Uterus (tissue), 4 donors: ENCODE results near the gene BPTF. TPM values are rescaled to one million over a fixed set of nuclear protein-coding genes. Genes with fewer than 3 reads are reported as not detected.

ENCODE experiments used
- DNase-seq, 2 donors: peaks; one replicate each; pipeline ENCODE4 v3.0.0-alpha.2; 2019 to 2020
- H3K27ac ChIP-seq, 2 donors: fragments of 200-600 bp; sonication (generic); 1 replicate in 1 of 2; 2 replicates in 1 of 2; pipeline ENCODE4 v1.5.1; 2016 to 2018
- H3K27me3 ChIP-seq, 2 donors: fragments of 200-600 bp; sonication (generic); one replicate each; pipeline ENCODE4 v1.5.1; 2018 to 2019; ENCODE audit warnings: control low read depth in 1 of 2
- H3K36me3 ChIP-seq, 2 donors: fragments of 200-600 bp; sonication (generic); one replicate each; pipeline ENCODE4 v1.5.1; 2019; ENCODE audit warnings: control low read depth in 1 of 2
- H3K4me1 ChIP-seq, 2 donors: fragments of 200-600 bp; sonication (generic); one replicate each; pipeline ENCODE4 v1.5.1; 2018 to 2019; ENCODE audit warnings: control low read depth in 1 of 2
- H3K4me3 ChIP-seq, 2 donors: fragments of 200-600 bp; sonication (generic); 1 replicate in 1 of 2; 2 replicates in 1 of 2; pipeline ENCODE4 v1.5.1; 2018 to 2019; ENCODE audit warnings: mild to moderate bottlenecking in 1 of 2
- H3K9me3 ChIP-seq, 2 donors: fragments of 200-600 bp; sonication (generic); one replicate each; pipeline ENCODE4 v1.5.1; 2019; ENCODE audit warnings: control low read depth in 1 of 2
- POLR2A ChIP-seq, 2 donors: fragments of 450-650 bp; IDR thresholded peaks; one replicate each; pipeline ENCODE4 v1.6.1; 2016; ENCODE audit warnings: antibody characterized with exemption in 2 of 2, mild to moderate bottlenecking in 1 of 2, moderate library complexity in 1 of 2
- intact Hi-C: fragments of 100-400 bp; cut with DNase I; formaldehyde crosslinking; loops from one replicate; pipeline ENCODE4 v1.15.1; 2023; ENCODE audit warnings: low total_unique reads
- total RNA-seq, 4 donors: library from RNA; depleted of rRNA in 3 of 4; stranded (reverse); fragments of >200 nt in 3 of 4; gene quantifications; one replicate each; pipeline versions ENCODE4 v1.1.0 to v1.2.4, GENCODE V29; 2014 to 2023
- TF ChIP-seq, protein P1 (sequence below), 4 experiments: fragments of 200-600 bp in 2 of 4; fragments of 450-650 bp in 2 of 4; sonication (generic) in 2 of 4; IDR thresholded peaks; one replicate each; pipeline ENCODE4 v1.5.1; 2016 to 2019; ENCODE audit warnings: antibody characterized with exemption in 4 of 4, mild to moderate bottlenecking in 2 of 4, moderate library complexity in 1 of 4
- donor health status: DM: yes; HTN: yes; CAD: no.

BPTF gene
- total RNA-seq, 4 donors from 2014 or later = 67.6 to 183 (median 117) TPM

DNA sequence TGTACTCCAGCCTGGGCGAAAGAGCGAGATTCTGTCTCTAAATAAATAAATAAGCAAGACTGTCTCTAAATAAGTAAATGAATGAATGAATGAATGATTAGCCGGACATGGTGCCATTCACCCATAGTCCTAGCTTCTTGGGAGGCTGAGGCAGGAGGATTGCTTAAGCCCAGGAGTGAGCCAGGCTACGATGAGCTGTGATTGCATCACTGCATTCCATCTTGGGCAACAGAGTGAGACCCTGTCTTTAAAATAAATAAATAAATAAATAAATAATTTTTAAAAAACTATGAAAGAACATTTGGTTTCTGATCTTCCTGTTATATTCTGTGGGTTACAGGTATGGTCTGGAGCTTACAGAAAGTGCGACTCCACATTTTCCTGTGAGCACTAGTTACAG is 105.9 kb downstream of the BPTF start:
- H3K9me3 ChIP-seq = no peaks in the 10 kb centered on the region
- H3K27ac ChIP-seq = no peak overlapping the region
- no peak for TF ChIP-seq POLR2A (IDR thresholded peaks at IDR 0.05)
- TF ChIP-seq, protein P1, sequence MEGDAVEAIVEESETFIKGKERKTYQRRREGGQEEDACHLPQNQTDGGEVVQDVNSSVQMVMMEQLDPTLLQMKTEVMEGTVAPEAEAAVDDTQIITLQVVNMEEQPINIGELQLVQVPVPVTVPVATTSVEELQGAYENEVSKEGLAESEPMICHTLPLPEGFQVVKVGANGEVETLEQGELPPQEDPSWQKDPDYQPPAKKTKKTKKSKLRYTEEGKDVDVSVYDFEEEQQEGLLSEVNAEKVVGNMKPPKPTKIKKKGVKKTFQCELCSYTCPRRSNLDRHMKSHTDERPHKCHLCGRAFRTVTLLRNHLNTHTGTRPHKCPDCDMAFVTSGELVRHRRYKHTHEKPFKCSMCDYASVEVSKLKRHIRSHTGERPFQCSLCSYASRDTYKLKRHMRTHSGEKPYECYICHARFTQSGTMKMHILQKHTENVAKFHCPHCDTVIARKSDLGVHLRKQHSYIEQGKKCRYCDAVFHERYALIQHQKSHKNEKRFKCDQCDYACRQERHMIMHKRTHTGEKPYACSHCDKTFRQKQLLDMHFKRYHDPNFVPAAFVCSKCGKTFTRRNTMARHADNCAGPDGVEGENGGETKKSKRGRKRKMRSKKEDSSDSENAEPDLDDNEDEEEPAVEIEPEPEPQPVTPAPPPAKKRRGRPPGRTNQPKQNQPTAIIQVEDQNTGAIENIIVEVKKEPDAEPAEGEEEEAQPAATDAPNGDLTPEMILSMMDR (IDR thresholded peaks at IDR 0.05) = no peak
- H3K4me3 ChIP-seq = no peak overlapping the region
- no peaks in the 10 kb centered on the region for H3K36me3 ChIP-seq
- H3K27me3 ChIP-seq = no peaks in the 10 kb centered on the region
- no peaks in the 10 kb centered on the region for H3K4me1 ChIP-seq
- no peak for DNase-seq
- intact Hi-C loops = no loop called here

DNA sequence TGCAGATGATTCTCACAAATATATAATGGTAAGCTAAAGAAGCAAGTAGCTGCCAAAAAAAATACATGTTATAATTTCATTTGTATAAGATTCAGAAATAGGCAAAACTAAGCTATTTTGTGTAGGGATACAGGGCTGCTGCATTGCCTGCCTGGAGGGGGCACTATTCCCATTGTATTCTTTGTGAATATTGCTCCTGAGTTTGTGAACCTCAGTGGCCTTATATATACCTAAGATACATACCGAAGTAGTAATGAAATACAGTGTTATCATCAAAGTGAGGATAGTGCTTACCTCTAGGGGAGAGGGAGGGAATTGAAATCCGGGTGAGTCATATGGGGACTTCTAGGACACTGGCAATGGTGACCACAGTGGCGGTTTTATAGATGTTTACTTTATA is 117.5 kb downstream of the BPTF start:
- no peaks in the 10 kb centered on the region for H3K27me3 ChIP-seq
- no peak for TF ChIP-seq POLR2A (IDR thresholded peaks at IDR 0.05)
- TF ChIP-seq, protein P1 (IDR thresholded peaks at IDR 0.05) = peak in 2 of 4 experiments; percentile 8 to 26
- no peak for DNase-seq
- H3K4me1 ChIP-seq = no peaks in the 10 kb centered on the region
- intact Hi-C loops = no loop called here
- no peak overlapping the region for H3K27ac ChIP-seq
- no peak overlapping the region for H3K4me3 ChIP-seq
- H3K9me3 ChIP-seq = no peaks in the 10 kb centered on the region
- no peaks in the 10 kb centered on the region for H3K36me3 ChIP-seq

DNA sequence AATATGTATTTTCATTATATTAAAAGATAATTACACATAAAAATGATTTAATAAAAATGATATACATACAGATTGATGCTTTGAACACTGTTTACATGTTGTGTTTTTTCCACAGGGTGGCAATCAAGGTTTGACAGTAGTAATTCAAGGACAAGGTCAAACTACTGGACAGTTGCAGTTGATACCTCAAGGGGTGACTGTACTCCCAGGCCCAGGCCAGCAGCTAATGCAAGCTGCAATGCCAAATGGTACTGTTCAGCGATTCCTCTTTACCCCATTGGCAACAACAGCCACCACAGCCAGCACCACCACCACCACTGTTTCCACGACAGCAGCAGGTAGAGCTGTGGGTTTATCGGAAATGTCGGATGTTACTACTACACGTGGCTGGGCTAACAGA is 118.7 kb downstream of the BPTF start:
- Histone ChIP-seq H3K4me3 (no peak overlapping the region), H3K36me3 (no peaks in the 10 kb centered on the region), H3K9me3 (no peaks in the 10 kb centered on the region), H3K27ac (no peak overlapping the region), H3K27me3 (no peaks in the 10 kb centered on the region), H3K4me1 (no peaks in the 10 kb centered on the region)
- no peak for TF ChIP-seq POLR2A (IDR thresholded peaks at IDR 0.05)
- TF ChIP-seq, protein P1 (IDR thresholded peaks at IDR 0.05) = no peak
- no peak for DNase-seq
- intact Hi-C loops = no loop called here

DNA sequence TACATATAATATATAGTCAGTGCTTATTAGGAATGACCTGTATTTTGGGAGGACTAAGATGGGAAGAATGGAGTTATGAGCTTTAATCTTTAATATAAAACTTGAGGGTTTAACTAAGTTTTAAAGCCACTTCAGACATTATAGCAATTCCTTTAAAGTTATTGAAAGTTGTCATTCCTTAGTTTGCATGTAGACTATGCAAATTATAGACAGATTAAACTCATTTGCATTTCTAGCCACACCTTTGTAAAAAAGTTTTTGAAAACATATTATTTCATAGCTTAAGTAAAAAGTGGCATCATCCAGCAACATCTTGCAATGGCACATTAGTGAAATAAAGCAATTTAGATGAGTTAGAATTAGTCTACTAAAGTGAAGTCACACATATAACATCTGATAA is 121.2 kb downstream of the BPTF start:
- Histone ChIP-seq H3K4me1 (no peaks in the 10 kb centered on the region), H3K4me3 (no peak overlapping the region), H3K27me3 (no peaks in the 10 kb centered on the region), H3K27ac (no peak overlapping the region), H3K36me3 (no peaks in the 10 kb centered on the region), H3K9me3 (no peaks in the 10 kb centered on the region)
- TF ChIP-seq, protein P1 (IDR thresholded peaks at IDR 0.05) = no peak
- no peak for TF ChIP-seq POLR2A (IDR thresholded peaks at IDR 0.05)
- intact Hi-C loops = no loop called here
- no peak for DNase-seq

DNA sequence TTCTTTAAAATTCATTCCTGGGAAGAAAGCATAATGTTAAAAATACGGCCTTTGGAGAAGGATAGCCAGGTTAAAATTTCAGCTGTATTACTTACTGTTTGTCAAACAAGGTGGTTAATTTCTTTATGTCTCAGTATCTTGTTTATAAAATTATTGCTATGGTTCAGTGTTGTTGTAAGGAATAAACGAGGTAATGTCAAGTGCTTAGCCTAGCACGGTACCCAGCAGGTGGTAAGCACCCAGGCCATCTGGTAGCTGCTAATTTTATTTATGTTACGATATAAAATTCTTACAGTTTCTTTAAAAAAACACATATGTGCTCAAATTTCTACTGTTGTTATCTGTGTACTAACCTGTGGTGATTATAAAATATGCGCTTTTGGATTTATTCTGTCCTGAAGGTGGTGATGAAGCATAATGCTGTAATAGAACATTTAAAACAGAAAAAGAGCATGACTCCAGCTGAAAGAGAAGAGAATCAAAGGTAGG is 122.1 kb downstream of the BPTF start:
- Histone ChIP-seq H3K9me3 (no peaks in the 10 kb centered on the region), H3K4me3 (no peak overlapping the region), H3K36me3 (no peaks in the 10 kb centered on the region), H3K27me3 (no peaks in the 10 kb centered on the region), H3K4me1 (no peaks in the 10 kb centered on the region), H3K27ac (no peak overlapping the region)
- no peak for DNase-seq
- no peak for TF ChIP-seq POLR2A (IDR thresholded peaks at IDR 0.05)
- TF ChIP-seq, protein P1 (IDR thresholded peaks at IDR 0.05) = no peak
- intact Hi-C loops = no loop called here
